NCI-H128 (cell line): ENCODE results near the gene SPEF2.
"Not testable (repeated sequence)": the region's sequence is repeated elsewhere in the genome, so short reads cannot be mapped to it uniquely, and the experiment has no call there.

Experiments
- DNase-seq: peaks from one replicate; lab custom pipeline; 2025; ENCODE audit not compliant: unreplicated experiment; lab: John Stamatoyannopoulos, UW

SPEF2 gene

GRCh38 chr5:35819668-35820067, 202.0 kb downstream of the SPEF2 start:
- no peak for DNase-seq

- DNase-seq = no peak
Measured at GRCh38 chr5:35820735-35821134, 203.1 kb downstream of the SPEF2 start.

GRCh38 chr5:35821513-35821912, 203.8 kb downstream of the SPEF2 start:
- DNase-seq = no peak

GRCh38 chr5:35822511-35822910, 204.8 kb downstream of the SPEF2 start:
- DNase-seq = no peak

GRCh38 chr5:35823347-35824098, 205.9 kb downstream of the SPEF2 start:
- no peak for DNase-seq

GRCh38 chr5:35826056-35826455, 208.4 kb downstream of the SPEF2 start:
- DNase-seq = no peak

GRCh38 chr5:35826554-35826953, 208.9 kb downstream of the SPEF2 start:
- DNase-seq = no peak

GRCh38 chr5:35828082-35828598, 210.5 kb downstream of the SPEF2 start:
- no peak for DNase-seq

GRCh38 chr5:35830587-35830986, 212.9 kb downstream of the SPEF2 start:
- DNase-seq = no peak

GRCh38 chr5:35832762-35833161, 215.1 kb downstream of the SPEF2 start:
- DNase-seq = no peak

- no peak for DNase-seq
Measured at GRCh38 chr5:35833224-35833623, 215.6 kb downstream of the SPEF2 start.

- no peak for DNase-seq
Measured at GRCh38 chr5:35835796-35836742, 218.4 kb downstream of the SPEF2 start.

GRCh38 chr5:35838370-35839042, 220.8 kb downstream of the SPEF2 start:
- DNase-seq = no peak

- DNase-seq = no peak
Measured at GRCh38 chr5:35842856-35843255, 225.2 kb downstream of the SPEF2 start.

GRCh38 chr5:35845508-35845907, 227.8 kb downstream of the SPEF2 start:
- not testable (repeated sequence) for DNase-seq

- no peak for DNase-seq
Measured at GRCh38 chr5:35847491-35847890, 229.8 kb downstream of the SPEF2 start.

GRCh38 chr5:35847961-35848360, 230.3 kb downstream of the SPEF2 start:
- no peak for DNase-seq

GRCh38 chr5:35849860-35850259, 232.2 kb downstream of the SPEF2 start:
- DNase-seq = no peak

- DNase-seq = no peak
Measured at GRCh38 chr5:35850967-35851680, 233.5 kb downstream of the SPEF2 start.

- no peak for DNase-seq
Measured at GRCh38 chr5:35852084-35852734, 234.5 kb downstream of the SPEF2 start.
